ENCODE measurements around the gene KIF7. TPM values are rescaled to one million over a fixed set of nuclear protein-coding genes. Genes with fewer than 3 reads are reported as not detected.

KIF7 gene
- total and polyA plus RNA-seq, 2 donors (not counting 3 experiments of a cell fraction or from before 2014, with no cell fraction given) = 4.2 to 11.3 TPM

DNA sequence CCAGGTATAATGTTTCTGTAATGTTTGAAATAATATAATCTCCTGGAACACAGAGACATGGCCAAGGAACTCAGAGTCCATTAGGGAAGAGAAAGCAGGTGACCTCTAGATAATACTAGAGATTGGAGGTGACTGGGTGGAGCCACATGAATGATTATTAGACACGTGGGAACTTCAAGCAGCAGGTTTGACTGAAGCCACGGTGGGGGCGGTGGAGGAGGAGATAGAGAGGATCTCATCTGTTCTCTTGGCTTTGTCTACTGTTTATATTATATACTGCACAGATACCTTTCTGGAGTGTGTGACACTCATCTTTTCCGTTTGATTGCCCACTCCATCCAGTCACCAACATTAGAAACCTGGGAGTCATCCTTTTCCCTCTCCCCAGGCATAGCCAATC is 33.7 kb downstream of the KIF7 start:
- dilution Hi-C loops (cut with MboI; ENCODE audit: extremely low pct_ligation_motif_present, low sequenced_read_pairs) (no loop called here), intact Hi-C loops (cut with micrococcal nuclease) (no loop called here)
- Histone ChIP-seq H2AFZ (ENCODE audit: low read depth, low read length) (no peak overlapping the region), H3K4me1 (ENCODE audit: control insufficient read depth, extremely low read depth, insufficient read depth, low read length) (no peaks in the 10 kb centered on the region), H3K4me3 (replicated peaks in 1 of 3; ENCODE audit: insufficient read depth in 1 of 3, low read depth in 1 of 3, low read length in 3 of 3) (no peak overlapping the region), H3K27ac (ENCODE audit: insufficient read depth, low read depth, low read length) (no peak overlapping the region), H4K20me1 (replicated peaks; ENCODE audit: control insufficient read depth, extremely low read depth, insufficient read depth, low read length) (no peaks in the 10 kb centered on the region), H3K79me2 (ENCODE audit: control insufficient read depth, insufficient read depth, low read length) (no peaks in the 10 kb centered on the region), H3K27me3 (ENCODE audit: control insufficient read depth in 2 of 2, insufficient read depth in 2 of 2, low read length in 2 of 2) (no peaks in the 10 kb centered on the region), H3K9ac (replicated peaks; ENCODE audit: extremely low read depth, insufficient read depth, low read length) (no peak overlapping the region), H3K4me2 (ENCODE audit: insufficient read depth, low read length) (no peak overlapping the region), H3K36me3 (ENCODE audit: control insufficient read depth in 2 of 2, extremely low read depth in 1 of 2, insufficient read depth in 2 of 2, low read length in 2 of 2) (peaks cover 13 to 22% of the 10 kb centered on the region in 2 experiments), H3K9me3 (replicated peaks; ENCODE audit: control insufficient read depth, insufficient read depth, low read length) (no peaks in the 10 kb centered on the region), H3K9me1 (replicated peaks; ENCODE audit: control insufficient read depth, extremely low read depth, insufficient read depth, low read length) (no peaks in the 10 kb centered on the region)
- ChIA-PET CTCF (interaction anchor here (1.2 kb wide), 1 partner anchor 26 kb away, joined by 3 read pairs; no protein-coding TSS in a partner anchor), POLR2A (no interaction called here)
- no TSS peak for BruUV-seq (replicated peaks)
- FAIRE-seq = no peak
- no peak for DNase-seq (ENCODE audit: low read depth, low spot score)
- no peak for TF ChIP-seq POLR2AphosphoS5 (IDR thresholded peaks at IDR 0.05; ENCODE audit: insufficient read depth, low read depth, low read length)
- no peak for TF ChIP-seq POLR2A (IDR thresholded peaks at IDR 0.05; ENCODE audit: low read depth, low read length)
- no peak for TF ChIP-seq EZH2 (IDR thresholded peaks at IDR 0.05; ENCODE audit: borderline replicate concordance, low read depth, low read length, severe bottlenecking)
- TF ChIP-seq MYC (IDR thresholded peaks at IDR 0.05; ENCODE audit: low read depth, low read length) = no peak
- TF ChIP-seq, protein P1, sequence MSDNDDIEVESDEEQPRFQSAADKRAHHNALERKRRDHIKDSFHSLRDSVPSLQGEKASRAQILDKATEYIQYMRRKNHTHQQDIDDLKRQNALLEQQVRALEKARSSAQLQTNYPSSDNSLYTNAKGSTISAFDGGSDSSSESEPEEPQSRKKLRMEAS (IDR thresholded peaks at IDR 0.05; ENCODE audit: insufficient read depth, insufficient read length) = no peak
- no peak for TF ChIP-seq CTCF (IDR thresholded peaks at IDR 0.05; ENCODE audit: extremely low read depth in 1 of 2, insufficient read depth in 1 of 2, low read depth in 1 of 2, low read length in 2 of 2)
- TF ChIP-seq JUN (IDR thresholded peaks at IDR 0.05; ENCODE audit: borderline replicate concordance, insufficient read depth, insufficient read length, low read depth) = no peak
- TF ChIP-seq GATA2 (IDR thresholded peaks at IDR 0.05; ENCODE audit: insufficient read depth, insufficient read length, low read depth, low read length) = no peak
- no peak for TF ChIP-seq FOS (IDR thresholded peaks at IDR 0.05; ENCODE audit: borderline replicate concordance, insufficient read depth, low read length)

Measured in endothelial cell of umbilical vein (primary cell).